Spinal cord (tissue), 10 donors: ENCODE measurements around the gene CCDC148. TPM values are rescaled to one million over a fixed set of nuclear protein-coding genes. Genes with fewer than 3 reads are reported as not detected.

Experiments used
- DNase-seq, 6 donors: peaks; one replicate each; pipeline versions ENCODE4 v3.0.0 to v3.0.0-alpha.2; 2013 to 2015; ENCODE audit warnings: low spot score in 6 of 6, low read depth in 4 of 6
- H3K27ac ChIP-seq: one replicate; pipeline ENCODE4 v1.5.1; 2013; ENCODE audit warnings: low read depth, low read length, control low read depth
- H3K27me3 ChIP-seq: one replicate; pipeline ENCODE4 v1.6.1; 2013; ENCODE audit warnings: low read length; ENCODE audit not compliant: control insufficient read depth, insufficient read depth
- H3K36me3 ChIP-seq: one replicate; pipeline ENCODE4 v1.6.1; 2013; ENCODE audit warnings: low read length; ENCODE audit not compliant: control insufficient read depth, insufficient read depth
- H3K4me1 ChIP-seq: one replicate; pipeline ENCODE4 v1.6.1; 2013; ENCODE audit warnings: low read length; ENCODE audit not compliant: control insufficient read depth, insufficient read depth
- H3K4me3 ChIP-seq: one replicate; pipeline ENCODE4 v1.5.1; 2013; ENCODE audit warnings: low read depth, low read length, control low read depth
- H3K9me3 ChIP-seq: one replicate; pipeline ENCODE4 v1.6.1; 2013; ENCODE audit warnings: low read length; ENCODE audit not compliant: control insufficient read depth, insufficient read depth
- WGBS: methylation state at CpG from one replicate; pipeline ENCODE4 v1.1.5; 2013; ENCODE audit warnings: missing lambda C conversion rate; ENCODE audit not compliant: insufficient coverage; 5-methylcytosine and 5-hydroxymethylcytosine counted together
- polyA plus RNA-seq, 2 donors: library from polyadenylated mRNA; unstranded; fragments of 120-200 nt; gene quantifications; one replicate each; pipeline ENCODE4 v1.2.1, GENCODE V29; 2013; ENCODE audit not compliant: insufficient read length in 2 of 2
- total RNA-seq, 2 donors: library from RNA; depleted of rRNA in 1 of 2; stranded (reverse); fragments of 120-200 nt in 1 of 2; fragments of >200 nt in 1 of 2; gene quantifications; one replicate each; pipeline versions ENCODE4 v1.2.3 to v1.2.4, GENCODE V29; 2013 to 2014
- donor health status: healthy.

CCDC148 gene
- total and polyA plus RNA-seq, 4 donors, result 3.3 to 11.1 (median 7.3) TPM

GRCh38 chr2:158391361-158391760 is 65.2 kb downstream of the CCDC148 start:
- Histone ChIP-seq H3K27me3 (no peaks in the 10 kb centered on the region), H3K4me1 (no peaks in the 10 kb centered on the region), H3K4me3 (no peak overlapping the region), H3K9me3 (no peaks in the 10 kb centered on the region), H3K27ac (no peak overlapping the region), H3K36me3 (no peaks in the 10 kb centered on the region)
- DNase-seq, result no peak

GRCh38 chr2:158388159-158388558 is 68.4 kb downstream of the CCDC148 start:
- no peak for DNase-seq
- Histone ChIP-seq H3K9me3 (no peaks in the 10 kb centered on the region), H3K4me1 (no peaks in the 10 kb centered on the region), H3K36me3 (no peaks in the 10 kb centered on the region), H3K27ac (no peak overlapping the region), H3K4me3 (no peak overlapping the region), H3K27me3 (no peaks in the 10 kb centered on the region)
- no CpG with 5 or more reads among the region's 1 CpG for WGBS

DNA sequence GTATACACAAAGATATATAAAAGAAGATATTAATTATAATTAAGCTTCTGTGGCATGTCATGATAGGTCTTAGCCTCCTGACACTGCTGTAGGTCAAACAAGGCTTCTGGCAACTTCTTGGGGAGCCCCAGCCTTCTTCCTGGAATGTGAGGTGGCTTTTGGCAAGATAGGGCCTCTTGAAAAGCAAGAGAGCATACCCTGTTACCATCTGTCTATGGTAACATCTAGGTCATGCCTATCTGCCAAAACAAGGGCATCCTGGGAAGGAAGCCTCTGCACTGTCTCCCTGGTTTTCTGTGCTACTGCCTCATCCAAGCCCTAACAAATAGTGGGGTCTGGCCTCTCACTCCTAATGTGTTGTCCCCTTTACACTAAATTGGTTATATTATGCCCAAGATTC is 70.9 kb downstream of the CCDC148 start:
- DNase-seq, result no peak
- Histone ChIP-seq H3K36me3 (no peaks in the 10 kb centered on the region), H3K27ac (no peak overlapping the region), H3K4me3 (no peak overlapping the region), H3K27me3 (no peaks in the 10 kb centered on the region), H3K4me1 (no peaks in the 10 kb centered on the region), H3K9me3 (no peaks in the 10 kb centered on the region)

GRCh38 chr2:158381978-158382377 is 74.6 kb downstream of the CCDC148 start:
- DNase-seq, result no peak
- no peaks in the 10 kb centered on the region for H3K9me3 ChIP-seq
- H3K36me3 ChIP-seq, result no peaks in the 10 kb centered on the region
- no peak overlapping the region for H3K27ac ChIP-seq
- H3K4me1 ChIP-seq, result no peaks in the 10 kb centered on the region
- H3K27me3 ChIP-seq, result no peaks in the 10 kb centered on the region
- WGBS, result no CpG with 5 or more reads among the region's 3 CpGs
- H3K4me3 ChIP-seq, result no peak overlapping the region

DNA sequence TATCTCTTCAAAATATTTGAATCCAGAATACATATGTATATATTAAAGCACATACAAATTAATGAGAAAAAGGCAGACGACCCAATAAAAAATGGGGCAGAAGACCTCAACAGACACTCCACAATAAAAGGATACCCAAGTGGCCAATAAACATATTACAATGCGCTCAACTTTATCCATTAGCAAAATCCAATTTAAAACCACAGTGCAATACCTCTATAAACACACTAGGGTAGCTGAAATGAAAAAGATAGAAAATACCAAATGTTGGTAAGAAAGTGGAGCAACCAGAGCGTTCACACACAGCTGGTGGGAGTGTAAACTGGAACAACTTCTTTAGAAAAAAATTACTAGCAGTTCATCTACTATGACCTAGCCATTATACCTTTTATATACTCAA is 75.3 kb downstream of the CCDC148 start:
- Histone ChIP-seq H3K4me3 (no peak overlapping the region), H3K36me3 (no peaks in the 10 kb centered on the region), H3K4me1 (no peaks in the 10 kb centered on the region), H3K9me3 (no peaks in the 10 kb centered on the region), H3K27ac (no peak overlapping the region), H3K27me3 (no peaks in the 10 kb centered on the region)
- no peak for DNase-seq
- WGBS, result no CpG with 5 or more reads among the region's 3 CpGs

DNA sequence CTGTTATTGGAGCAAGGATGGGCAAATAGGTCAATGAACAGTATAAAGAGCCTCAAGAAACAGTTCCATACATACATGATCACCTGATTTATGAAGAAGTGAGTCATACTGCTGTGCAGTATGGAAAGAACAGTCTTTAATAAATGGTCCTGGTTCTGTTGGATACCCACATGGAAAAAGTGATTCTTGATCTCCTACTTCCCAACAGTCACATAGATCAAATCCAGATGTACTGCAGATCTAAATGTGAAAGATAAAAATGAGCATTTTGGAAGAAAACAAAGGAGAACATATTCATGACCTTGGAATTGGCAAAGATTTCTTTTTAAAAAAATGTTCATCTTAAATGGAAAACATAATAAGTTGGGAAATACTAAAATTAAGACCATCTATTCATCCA is 75.8 kb downstream of the CCDC148 start:
- Histone ChIP-seq H3K9me3 (no peaks in the 10 kb centered on the region), H3K27ac (no peak overlapping the region), H3K4me3 (no peak overlapping the region), H3K4me1 (no peaks in the 10 kb centered on the region), H3K36me3 (no peaks in the 10 kb centered on the region), H3K27me3 (no peaks in the 10 kb centered on the region)
- no peak for DNase-seq

DNA sequence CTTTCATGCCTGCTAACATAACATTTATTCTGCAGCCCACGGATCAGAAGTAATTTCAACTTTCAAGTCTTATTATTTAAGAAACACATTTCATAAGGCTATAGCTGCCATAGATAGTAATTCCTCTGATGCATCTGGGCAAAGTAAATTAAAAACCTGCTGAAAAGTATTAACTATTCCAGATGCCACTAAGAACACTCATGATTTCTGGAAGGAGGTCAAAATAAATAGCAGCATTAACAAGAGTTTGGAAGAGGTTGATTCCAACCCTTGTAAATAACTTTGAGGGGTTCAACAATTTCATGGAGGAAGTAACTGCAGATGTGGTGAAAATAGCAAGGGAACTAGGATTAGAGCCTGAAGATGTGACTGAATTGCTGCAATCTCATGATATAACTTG is 77.6 kb downstream of the CCDC148 start:
- Histone ChIP-seq H3K27me3 (no peaks in the 10 kb centered on the region), H3K9me3 (no peaks in the 10 kb centered on the region), H3K36me3 (no peaks in the 10 kb centered on the region), H3K27ac (no peak overlapping the region), H3K4me1 (no peaks in the 10 kb centered on the region), H3K4me3 (no peak overlapping the region)
- no CpG with 5 or more reads among the region's 1 CpG for WGBS
- DNase-seq, result no peak

DNA sequence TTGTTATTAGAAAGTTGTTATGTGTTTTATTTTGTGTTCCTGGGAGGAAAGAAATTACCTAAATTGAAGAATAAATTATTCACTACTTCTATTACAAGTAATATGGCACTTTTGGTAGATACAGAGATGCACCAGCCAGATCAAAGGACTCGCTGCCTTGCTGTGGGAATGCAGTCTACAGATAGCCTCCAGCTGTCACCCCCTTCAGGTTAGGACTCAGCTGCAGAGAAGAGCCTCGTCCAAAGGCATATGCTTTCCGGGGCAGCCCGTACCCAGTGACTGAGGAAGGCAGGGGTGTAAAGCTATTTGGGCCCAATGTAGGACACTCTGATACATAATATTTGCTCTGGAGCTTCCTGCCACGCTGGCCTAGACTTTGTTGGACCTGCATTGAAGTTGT is 90.2 kb downstream of the CCDC148 start:
- 81% methylated on average over 2 of the region's 5 CpGs for WGBS
- DNase-seq, result no peak

GRCh38 chr2:158359846-158360245 is 96.7 kb downstream of the CCDC148 start:
- Histone ChIP-seq H3K4me3 (no peak overlapping the region), H3K9me3 (no peaks in the 10 kb centered on the region), H3K36me3 (no peaks in the 10 kb centered on the region), H3K4me1 (no peaks in the 10 kb centered on the region), H3K27ac (no peak overlapping the region), H3K27me3 (no peaks in the 10 kb centered on the region)
- no peak for DNase-seq
- whole genome bisulfite sequencing, result 86% methylated on average over 2 of the region's 4 CpGs

More for the DNA sequence above, 90.2 kb downstream of the CCDC148 start:
- H3K27me3 ChIP-seq, result no peaks in the 10 kb centered on the region
- no peak overlapping the region for H3K4me3 ChIP-seq
- H3K27ac ChIP-seq, result no peak overlapping the region
- no peaks in the 10 kb centered on the region for H3K4me1 ChIP-seq
- no peaks in the 10 kb centered on the region for H3K9me3 ChIP-seq
- H3K36me3 ChIP-seq, result no peaks in the 10 kb centered on the region

DNA sequence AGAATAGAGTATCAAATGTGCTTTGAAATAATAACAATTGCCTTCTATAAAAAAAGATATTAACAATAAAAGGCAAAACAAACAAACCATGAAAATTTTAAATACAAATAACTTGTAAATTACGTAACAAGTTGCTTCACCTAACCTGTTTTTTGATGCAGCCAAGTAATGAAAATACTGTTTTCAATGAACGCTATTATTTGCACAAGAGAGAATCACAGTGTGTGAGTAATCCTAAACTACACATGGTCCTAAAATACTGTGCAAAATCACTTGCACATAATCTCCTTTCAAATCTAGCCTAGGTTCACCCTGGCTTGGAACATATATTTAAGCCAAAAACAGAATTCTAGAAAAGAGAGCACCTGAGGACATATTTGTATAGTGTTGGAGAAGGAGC is 98.9 kb downstream of the CCDC148 start:
- WGBS, result no CpG with 5 or more reads among the region's 2 CpGs
- H3K9me3 ChIP-seq, result no peaks in the 10 kb centered on the region
- no peaks in the 10 kb centered on the region for H3K27me3 ChIP-seq

DNA sequence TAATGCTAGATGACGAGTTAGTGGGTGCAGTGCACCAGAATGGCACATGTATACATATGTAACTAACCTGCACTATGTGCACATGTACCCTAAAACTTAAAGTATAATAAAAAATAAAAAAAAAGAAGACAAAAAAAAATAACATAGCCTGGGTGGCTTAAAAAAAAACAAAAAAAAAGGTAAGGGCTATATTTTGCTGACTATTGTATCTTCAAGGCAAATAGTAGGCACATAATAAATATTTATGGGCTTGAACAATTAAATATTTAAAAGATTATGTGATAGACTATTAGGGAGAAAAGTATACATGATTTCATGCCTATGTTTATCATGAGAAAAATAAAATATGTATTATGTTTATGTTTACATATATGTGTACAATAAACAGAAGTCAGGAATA is 99.4 kb downstream of the CCDC148 start:
- Histone ChIP-seq H3K4me3 (no peak overlapping the region), H3K27ac (no peak overlapping the region), H3K9me3 (no peaks in the 10 kb centered on the region), H3K27me3 (no peaks in the 10 kb centered on the region), H3K4me1 (no peaks in the 10 kb centered on the region), H3K36me3 (no peaks in the 10 kb centered on the region)
- DNase-seq, result no peak
- no CpG with 5 or more reads among the region's 1 CpG for WGBS

More for the DNA sequence above, 98.9 kb downstream of the CCDC148 start:
- Histone ChIP-seq H3K4me1 (no peaks in the 10 kb centered on the region), H3K36me3 (no peaks in the 10 kb centered on the region), H3K27ac (no peak overlapping the region), H3K4me3 (no peak overlapping the region)
- no peak for DNase-seq
